Cardiac septum (tissue), 1 donor: ENCODE results near the gene ANKRD52. TPM values are rescaled to one million over a fixed set of nuclear protein-coding genes. Genes with fewer than 3 reads are reported as not detected.

Experiments used
- DNase-seq: peaks from one replicate; pipeline ENCODE4 v3.0.0-alpha.2; 2020; ENCODE audit warnings: low spot score
- intact Hi-C: fragments of 100-400 bp; cut with DNase I; formaldehyde crosslinking; loops from one replicate; pipeline ENCODE4 v1.14.0; 2022
- total RNA-seq: library from RNA; stranded (reverse); fragmentation: NEBNext Ultra II Directional; extraction: Animal tissue kit (Norgen Biotek cat#: 25700); gene quantifications from one replicate; pipeline ENCODE4 v1.2.1, GENCODE V29; 2021
- donor health status: DM: no; HTN: no; CAD: no.

ANKRD52 gene
- total RNA-seq, 1 donor from 2014 or later, result 28.8 TPM

DNA sequence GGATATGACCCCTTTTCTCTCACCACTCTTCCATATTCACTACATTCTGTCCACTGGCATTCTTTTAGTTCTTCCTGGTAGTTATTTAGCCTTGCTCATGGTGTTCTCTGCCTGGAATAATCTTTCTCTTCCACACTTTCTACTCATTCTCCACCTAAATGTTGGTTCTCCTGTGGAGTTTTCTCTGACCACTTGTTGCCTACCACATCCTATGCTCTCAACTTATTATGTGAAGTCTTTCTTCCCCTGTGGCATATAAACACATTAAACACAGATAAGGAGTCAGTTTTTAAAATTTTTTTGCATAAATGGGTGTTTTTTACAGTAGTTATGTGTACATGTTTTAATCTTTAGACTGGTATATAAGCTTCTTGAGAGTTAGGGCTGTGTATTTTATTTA is 65.6 kb downstream of the ANKRD52 start:
- intact Hi-C loops, result loop anchor here (5.0 kb wide), 1 partner anchor 275 kb away; the partner anchor contains the start of gene SPRYD4

DNA sequence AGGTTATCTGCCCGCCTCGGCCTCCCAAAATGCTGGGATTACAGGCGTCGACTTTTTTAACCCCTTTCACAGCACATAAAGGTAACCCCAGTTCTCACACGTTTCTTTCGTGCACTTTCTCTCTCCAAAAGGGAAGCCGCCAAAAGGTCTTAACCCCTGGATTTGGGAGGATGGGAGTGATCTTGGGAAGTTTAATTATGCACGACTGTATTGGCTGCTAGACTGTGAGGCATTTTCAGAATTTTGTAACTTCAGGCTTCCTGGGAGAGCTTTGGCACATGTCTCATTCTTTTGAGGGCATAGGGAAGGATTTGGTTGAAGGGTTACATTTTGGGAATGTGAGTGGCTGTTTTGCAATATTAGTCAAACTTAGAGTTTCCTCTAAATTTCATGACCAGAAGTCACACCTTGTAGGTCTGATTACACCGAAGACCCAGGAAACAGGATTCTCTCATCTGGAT is 67.5 kb downstream of the ANKRD52 start:
- DNase-seq, result no peak
- intact Hi-C loops, result loop anchor here (5.0 kb wide), 1 partner anchor 277 kb away; the partner anchor contains the start of gene SPRYD4

More for the DNA sequence above, 65.6 kb downstream of the ANKRD52 start:
- DNase-seq, result no peak

DNA sequence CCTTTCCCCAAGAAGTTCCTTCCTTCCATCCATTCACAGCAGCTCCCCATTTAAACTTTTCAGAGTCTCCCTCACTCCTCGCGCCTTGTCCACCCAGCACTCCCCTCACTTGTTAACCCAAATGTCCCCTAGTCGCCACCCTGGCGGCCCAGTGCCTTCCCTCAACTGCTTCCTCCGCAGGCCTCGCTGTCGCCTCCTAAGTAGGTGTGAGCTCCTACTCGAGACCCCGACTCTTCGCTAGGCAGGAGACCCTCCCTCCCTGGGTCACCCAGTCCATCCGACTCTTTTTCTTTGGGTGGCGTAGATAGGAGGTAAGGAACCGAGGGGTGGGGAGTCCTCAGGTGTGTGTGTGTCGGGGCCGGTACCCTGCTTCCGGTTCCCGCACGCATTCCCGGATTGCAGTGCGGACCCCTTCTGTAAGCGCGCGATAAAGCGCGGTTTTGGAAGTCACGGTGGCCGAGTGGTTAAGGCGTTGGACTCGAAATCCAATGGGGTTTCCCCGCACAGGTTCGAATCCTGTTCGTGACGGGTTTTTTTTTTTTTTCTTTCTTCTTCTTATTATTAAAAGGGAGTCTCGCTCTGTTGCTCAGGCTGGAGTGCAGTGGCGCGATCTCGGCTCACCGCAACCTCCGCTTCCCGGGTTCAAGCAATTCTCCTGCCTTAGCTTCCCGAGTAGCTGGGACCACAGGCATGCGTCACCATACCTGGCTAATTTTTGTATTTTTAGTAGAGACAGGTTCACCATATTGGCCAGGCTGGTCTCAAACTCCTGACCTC is 68.1 kb downstream of the ANKRD52 start:
- intact Hi-C loops, result loop anchor here (1.0 to 5.0 kb wide), 4 partner anchors 31 to 277 kb away; partner anchors contain the start of genes MYL6, SPRYD4 and ZC3H10
- DNase-seq, result peak; percentile 78

DNA sequence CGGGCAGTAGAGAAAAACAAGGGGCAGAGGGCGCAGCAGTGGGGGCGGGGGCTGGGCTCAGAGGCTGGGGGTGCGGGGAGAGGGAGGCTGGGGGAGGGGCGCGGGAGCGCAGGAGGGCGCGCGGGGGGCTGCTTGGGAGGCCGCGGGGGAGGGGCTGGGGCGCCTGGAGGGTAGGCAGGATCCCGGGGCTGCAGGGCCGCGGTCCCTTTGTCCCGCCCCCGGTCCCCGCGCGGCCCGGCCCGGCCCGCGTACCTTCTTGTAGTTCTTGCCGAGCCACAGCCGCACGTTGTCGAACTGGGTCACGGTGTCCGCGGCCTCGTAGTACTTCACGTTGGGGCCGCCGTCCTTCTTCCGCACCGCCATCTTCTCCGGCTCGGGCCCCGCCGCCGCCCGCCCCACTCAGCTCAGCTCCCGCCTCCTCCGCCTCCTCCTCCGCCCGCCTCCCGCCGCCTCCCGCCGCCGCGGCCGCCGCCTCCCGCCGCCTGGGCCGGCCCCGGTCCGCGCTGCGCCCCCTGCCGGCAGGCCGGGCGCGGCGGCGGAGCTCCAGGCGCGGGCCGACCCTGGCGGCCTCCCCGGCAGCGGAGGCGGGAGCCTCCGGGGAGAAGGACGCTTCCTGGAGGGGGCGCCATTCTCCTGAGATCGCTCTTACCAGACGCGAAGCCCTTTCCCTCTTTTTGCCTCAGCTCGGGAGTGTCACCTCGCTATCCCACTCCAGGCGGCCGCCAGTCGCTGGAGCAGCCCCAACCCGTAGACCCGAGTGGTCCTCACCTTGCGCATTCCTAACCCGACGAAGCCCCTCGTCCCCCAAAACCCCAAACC is 68.9 kb downstream of the ANKRD52 start, which contains the start of gene SMARCC2:
SMARCC2 (minus strand) TSS at position 385 of the 819 bp plus-strand sequence; CDS start at position 363, 22 bp downstream.
- DNase-seq, result peak; percentile 94
- intact Hi-C loops, result loop anchor here (1.0 to 2.0 kb wide), 3 partner anchors 31 to 71 kb away; partner anchors contain the start of genes MYL6 and ZC3H10

DNA sequence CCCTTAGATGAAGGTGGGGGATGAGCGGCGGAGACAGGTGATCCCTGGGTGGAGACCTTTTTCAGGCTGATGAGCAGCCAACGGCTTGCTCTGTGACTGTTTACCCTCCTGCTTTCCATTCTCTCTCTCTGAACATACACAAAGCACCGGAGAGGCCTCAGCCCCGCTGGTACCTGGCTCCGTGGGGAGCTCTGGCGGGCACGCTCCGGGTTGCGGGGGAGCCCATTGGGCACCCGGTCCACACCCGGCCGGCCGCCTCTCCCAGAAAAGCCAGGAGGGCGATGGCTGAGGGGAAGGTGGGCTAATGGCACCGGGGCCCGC is 69.4 kb downstream of the ANKRD52 start:
- intact Hi-C loops, result loop anchor here (1.0 to 2.0 kb wide), 3 partner anchors 30 to 70 kb away; partner anchors contain the start of genes MYL6 and ZC3H10
- no peak for DNase-seq

DNA sequence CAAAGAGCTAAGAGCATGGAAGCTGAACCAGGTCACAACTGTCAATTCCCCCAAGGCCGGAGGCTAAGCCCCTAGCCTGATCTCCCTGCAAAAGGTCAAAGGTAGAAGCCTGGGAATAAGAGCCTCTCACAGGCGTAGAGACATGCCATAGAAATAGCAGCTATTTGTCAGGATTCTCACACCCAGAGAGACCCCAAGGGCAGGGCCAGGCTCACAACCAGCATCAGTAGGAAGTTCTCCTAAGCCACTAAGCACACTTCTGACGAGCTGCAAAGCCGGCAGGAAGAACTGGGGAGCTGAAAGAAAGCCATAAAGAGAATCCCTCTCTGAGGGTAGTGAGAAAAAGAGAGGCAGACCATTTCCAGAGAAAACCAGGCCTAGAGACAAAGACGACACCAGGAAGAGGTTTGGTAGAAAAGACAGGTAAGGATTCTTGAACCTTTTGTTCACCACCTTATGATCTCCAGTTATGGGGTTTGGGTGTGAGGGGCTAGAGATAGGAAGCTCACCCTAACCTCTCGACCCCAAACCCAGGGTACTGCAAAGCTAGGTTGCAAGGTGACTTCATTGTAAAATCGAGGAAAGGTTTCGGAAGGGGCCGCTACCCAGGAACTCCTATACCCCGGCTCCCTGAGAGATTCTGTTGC is 69.9 kb downstream of the ANKRD52 start:
- intact Hi-C loops, result loop anchor here (2.0 kb wide), 2 partner anchors 29 to 69 kb away; partner anchors contain the start of genes MYL6 and ZC3H10
- DNase-seq, result no peak

Other genes starting within 250 kb of the ANKRD52 start
- 8.4 TPM for gene IKZF4, start 237.3 kb downstream of the ANKRD52 start, total RNA-seq
- 39.5 TPM for gene RPS26, start 216.5 kb downstream of the ANKRD52 start, total RNA-seq
- 1.5 TPM for gene ERBB3, start 178.2 kb downstream of the ANKRD52 start, total RNA-seq
- 61.6 TPM for gene PA2G4, start 153.8 kb downstream of the ANKRD52 start, total RNA-seq
- gene RPL41, start 141.8 kb downstream of the ANKRD52 start, total RNA-seq, result 1,517 TPM
- gene ZC3H10, start 140.1 kb downstream of the ANKRD52 start, total RNA-seq, result 6.0 TPM
- 36.2 TPM for gene ESYT1, start 130.1 kb downstream of the ANKRD52 start, total RNA-seq
- 37.6 TPM for gene MYL6B, start 105.8 kb downstream of the ANKRD52 start, total RNA-seq
- 792 TPM for gene MYL6, start 100.0 kb downstream of the ANKRD52 start, total RNA-seq
- gene SMARCC2, start 68.9 kb downstream of the ANKRD52 start, total RNA-seq, result 71.5 TPM
- 40.7 TPM for gene RNF41, start 36.5 kb downstream of the ANKRD52 start, total RNA-seq
- gene NABP2, start 34.0 kb downstream of the ANKRD52 start, total RNA-seq, result 19.6 TPM
- not detected for gene SLC39A5, start 28.3 kb downstream of the ANKRD52 start, total RNA-seq
- gene COQ10A, start 8.6 kb upstream of the ANKRD52 start, total RNA-seq, result 86.8 TPM
- gene CS, start 41.9 kb upstream of the ANKRD52 start, total RNA-seq, result 570 TPM
- gene CNPY2, start 57.6 kb upstream of the ANKRD52 start, total RNA-seq, result 38.0 TPM
- gene PAN2, start 75.6 kb upstream of the ANKRD52 start, total RNA-seq, result 46.3 TPM
- gene IL23A, start 80.5 kb upstream of the ANKRD52 start, total RNA-seq, result not detected
- 41.1 TPM for gene STAT2, start 101.7 kb upstream of the ANKRD52 start, total RNA-seq
- not detected for gene APOF, start 104.5 kb upstream of the ANKRD52 start, total RNA-seq
- gene TIMELESS, start 191.0 kb upstream of the ANKRD52 start, total RNA-seq, result 2.0 TPM
- gene MIP, start 196.3 kb upstream of the ANKRD52 start, total RNA-seq, result 0.48 TPM
- 3.3 TPM for gene SPRYD4, start 210.2 kb upstream of the ANKRD52 start, total RNA-seq
- gene GLS2, start 229.8 kb upstream of the ANKRD52 start, total RNA-seq, result 0.38 TPM